ENCODE data around the gene MBOAT1. TPM values are rescaled to one million over a fixed set of nuclear protein-coding genes. Genes with fewer than 3 reads are reported as not detected.

Gene MBOAT1
- total RNA-seq, 4 donors from 2014 or later: 5.3 to 18.8 (median 8.2) TPM

DNA sequence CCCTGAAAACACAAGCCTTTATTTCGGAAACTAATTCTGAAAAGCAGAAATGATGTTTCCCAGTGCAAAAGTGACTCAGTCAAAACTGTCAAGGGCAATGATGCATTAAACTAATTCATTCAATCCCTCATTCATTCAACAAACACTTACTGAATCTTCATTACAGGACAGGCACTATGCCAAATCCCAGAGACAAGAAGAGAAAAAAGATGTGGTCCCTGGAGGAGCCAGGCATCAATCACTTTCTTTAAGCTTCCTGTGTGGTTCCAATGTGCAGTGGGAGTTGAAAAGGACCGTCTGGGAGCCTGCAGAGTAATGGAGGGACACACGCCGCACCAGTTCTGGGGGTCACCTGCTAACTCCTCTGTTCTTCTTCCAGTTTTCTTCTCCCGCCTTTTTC, 113.1 kb downstream of the MBOAT1 start:
- Histone ChIP-seq H3K27me3 (no peaks in the 10 kb centered on the region), H3K4me1 (no peaks in the 10 kb centered on the region), H3K36me3 (peaks cover 22% of the 10 kb centered on the region), H3K9me3 (no peaks in the 10 kb centered on the region), H3K4me3 (no peak overlapping the region), H3K27ac (no peak overlapping the region)
- DNase-seq (ENCODE audit: low spot score in 2 of 2): no peak
- 84% methylated on average over 5 of the region's 5 CpGs for WGBS
- TF ChIP-seq, protein P1, sequence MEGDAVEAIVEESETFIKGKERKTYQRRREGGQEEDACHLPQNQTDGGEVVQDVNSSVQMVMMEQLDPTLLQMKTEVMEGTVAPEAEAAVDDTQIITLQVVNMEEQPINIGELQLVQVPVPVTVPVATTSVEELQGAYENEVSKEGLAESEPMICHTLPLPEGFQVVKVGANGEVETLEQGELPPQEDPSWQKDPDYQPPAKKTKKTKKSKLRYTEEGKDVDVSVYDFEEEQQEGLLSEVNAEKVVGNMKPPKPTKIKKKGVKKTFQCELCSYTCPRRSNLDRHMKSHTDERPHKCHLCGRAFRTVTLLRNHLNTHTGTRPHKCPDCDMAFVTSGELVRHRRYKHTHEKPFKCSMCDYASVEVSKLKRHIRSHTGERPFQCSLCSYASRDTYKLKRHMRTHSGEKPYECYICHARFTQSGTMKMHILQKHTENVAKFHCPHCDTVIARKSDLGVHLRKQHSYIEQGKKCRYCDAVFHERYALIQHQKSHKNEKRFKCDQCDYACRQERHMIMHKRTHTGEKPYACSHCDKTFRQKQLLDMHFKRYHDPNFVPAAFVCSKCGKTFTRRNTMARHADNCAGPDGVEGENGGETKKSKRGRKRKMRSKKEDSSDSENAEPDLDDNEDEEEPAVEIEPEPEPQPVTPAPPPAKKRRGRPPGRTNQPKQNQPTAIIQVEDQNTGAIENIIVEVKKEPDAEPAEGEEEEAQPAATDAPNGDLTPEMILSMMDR (IDR thresholded peaks at IDR 0.05): no peak
- no peak for TF ChIP-seq POLR2AphosphoS5 (IDR thresholded peaks at IDR 0.05)
- no peak for TF ChIP-seq POLR2A (IDR thresholded peaks at IDR 0.05)
- TF ChIP-seq EP300 (IDR thresholded peaks at IDR 0.05): no peak

DNA sequence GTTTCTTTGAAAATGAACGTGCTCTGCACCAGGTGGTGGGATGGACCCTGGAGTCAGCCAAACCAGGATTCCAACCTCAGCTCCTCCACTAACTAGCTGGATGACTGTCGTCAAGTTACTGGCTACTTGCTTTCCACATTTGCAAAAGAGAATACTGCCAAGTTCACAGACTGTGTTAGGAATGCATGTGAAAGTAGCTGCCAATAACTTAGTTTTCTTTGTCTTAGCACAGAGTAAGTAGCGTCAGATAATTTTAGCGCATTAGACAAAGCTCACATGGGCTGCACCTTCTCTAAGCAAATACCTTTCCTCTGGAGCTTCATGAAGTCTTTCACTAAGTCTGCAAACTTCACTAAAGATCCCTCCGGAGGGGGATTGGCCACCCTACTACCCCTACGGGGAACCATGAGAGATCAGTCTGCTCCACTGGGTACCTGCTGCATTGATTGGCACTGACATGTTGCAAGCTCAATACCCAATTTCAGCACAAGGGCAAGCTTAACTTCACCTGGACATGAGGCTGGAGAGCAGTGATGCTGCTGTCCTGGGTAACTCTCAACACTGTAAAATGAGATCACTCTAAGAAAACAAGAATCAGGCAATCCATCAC, 113.9 kb downstream of the MBOAT1 start:
- no peak overlapping the region for H3K4me3 ChIP-seq
- no peaks in the 10 kb centered on the region for H3K27me3 ChIP-seq
- TF ChIP-seq EP300 (IDR thresholded peaks at IDR 0.05) (no peak), POLR2AphosphoS5 (IDR thresholded peaks at IDR 0.05) (no peak), POLR2A (IDR thresholded peaks at IDR 0.05) (no peak)
- TF ChIP-seq, protein P1 (IDR thresholded peaks at IDR 0.05): no peak
- H3K9me3 ChIP-seq: no peaks in the 10 kb centered on the region
- H3K27ac ChIP-seq: no peak overlapping the region
- DNase-seq (ENCODE audit: low spot score in 2 of 2): no peak
- H3K4me1 ChIP-seq: no peaks in the 10 kb centered on the region
- peaks cover 18% of the 10 kb centered on the region for H3K36me3 ChIP-seq
- 68% methylated on average over 6 of the region's 6 CpGs for WGBS

DNA sequence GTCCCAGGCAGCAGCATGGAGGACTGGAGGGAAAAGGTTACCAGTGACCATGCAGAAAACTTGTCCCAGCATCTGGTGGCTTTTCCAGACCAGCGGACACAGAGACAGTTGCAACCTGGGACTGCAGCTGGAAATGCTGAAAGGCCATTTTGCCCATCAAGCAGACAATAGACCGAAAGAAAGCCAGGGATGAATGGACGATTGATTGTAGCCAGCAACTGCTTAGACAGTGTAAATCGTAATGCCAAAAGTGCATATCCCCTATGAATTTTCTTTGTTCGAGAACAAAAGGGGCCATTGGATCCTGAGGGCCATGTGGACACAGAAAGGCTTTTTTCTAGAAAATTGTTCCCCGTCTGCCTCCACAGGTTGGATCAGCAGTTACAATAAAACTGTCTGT, 115.7 kb downstream of the MBOAT1 start:
- whole genome bisulfite sequencing: 87% methylated on average over 6 of the region's 6 CpGs
- no peak overlapping the region for H3K27ac ChIP-seq
- no peak for DNase-seq (ENCODE audit: low spot score in 2 of 2)
- H3K9me3 ChIP-seq: no peaks in the 10 kb centered on the region
- H3K27me3 ChIP-seq: no peaks in the 10 kb centered on the region
- no peak overlapping the region for H3K4me3 ChIP-seq
- no peaks in the 10 kb centered on the region for H3K4me1 ChIP-seq
- no peak for TF ChIP-seq POLR2AphosphoS5 (IDR thresholded peaks at IDR 0.05)
- TF ChIP-seq POLR2A (IDR thresholded peaks at IDR 0.05): no peak
- TF ChIP-seq EP300 (IDR thresholded peaks at IDR 0.05): no peak
- TF ChIP-seq, protein P1 (IDR thresholded peaks at IDR 0.05): no peak
- peaks cover 8% of the 10 kb centered on the region for H3K36me3 ChIP-seq

DNA sequence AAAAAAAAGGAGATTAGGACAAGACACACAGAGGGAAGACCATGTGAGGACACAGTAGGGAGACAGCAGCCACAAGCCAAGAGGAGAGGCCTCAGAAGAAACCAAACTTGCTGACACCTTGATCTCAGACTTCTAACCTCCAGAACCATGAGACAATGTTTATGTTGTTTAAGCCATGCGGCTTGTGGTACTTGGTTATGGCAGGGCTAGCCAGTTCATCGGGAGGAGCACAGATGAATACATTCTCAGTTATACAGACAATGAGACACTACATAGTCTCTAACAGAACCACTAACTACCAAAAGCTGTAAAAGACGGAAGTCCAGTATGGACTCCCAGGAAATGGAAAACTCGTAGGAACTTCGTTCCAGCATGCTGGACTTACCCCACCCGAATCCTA, 116.8 kb downstream of the MBOAT1 start:
- Histone ChIP-seq H3K4me3 (no peak overlapping the region), H3K27me3 (no peaks in the 10 kb centered on the region), H3K4me1 (no peaks in the 10 kb centered on the region), H3K27ac (no peak overlapping the region), H3K9me3 (no peaks in the 10 kb centered on the region), H3K36me3 (no peaks in the 10 kb centered on the region)
- TF ChIP-seq EP300 (IDR thresholded peaks at IDR 0.05): no peak
- TF ChIP-seq, protein P1 (IDR thresholded peaks at IDR 0.05): no peak
- no peak for TF ChIP-seq POLR2AphosphoS5 (IDR thresholded peaks at IDR 0.05)
- WGBS: 95% methylated on average over 6 of the region's 6 CpGs
- DNase-seq (ENCODE audit: low spot score in 2 of 2): no peak

DNA sequence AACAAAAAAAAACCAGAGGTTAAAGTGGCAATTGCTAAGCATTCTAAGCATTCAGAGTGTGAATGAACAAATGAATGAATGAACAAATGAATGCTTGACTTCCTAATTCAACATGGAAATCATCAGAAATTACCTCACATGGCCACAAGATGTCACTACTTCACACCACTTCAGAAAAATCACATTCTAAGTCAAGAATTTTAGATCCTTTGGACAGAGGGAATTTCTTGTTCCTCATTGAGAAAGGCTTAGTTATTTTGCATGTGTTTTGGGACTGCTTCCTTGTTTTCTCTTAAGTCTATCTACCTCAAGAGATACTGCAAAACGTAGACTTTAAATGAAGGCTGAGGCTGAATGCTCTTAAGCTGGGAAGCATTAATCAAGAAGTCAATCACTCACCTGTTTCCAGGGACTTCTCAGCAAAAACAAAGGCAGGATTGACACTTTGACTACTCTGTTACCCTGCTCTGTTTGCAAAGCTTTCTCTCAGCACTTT, 120.2 kb downstream of the MBOAT1 start:
- no peak overlapping the region for H3K4me3 ChIP-seq
- WGBS: 11% methylated on average over 1 of the region's 1 CpG

More for the DNA sequence above, 120.2 kb downstream of the MBOAT1 start:
- no peaks in the 10 kb centered on the region for H3K9me3 ChIP-seq
- no peak for DNase-seq (ENCODE audit: low spot score in 2 of 2)
- H3K27ac ChIP-seq: no peak overlapping the region
- no peak for TF ChIP-seq EP300 (IDR thresholded peaks at IDR 0.05)
- TF ChIP-seq, protein P1 (IDR thresholded peaks at IDR 0.05): peak; percentile 54 to 70
- no peaks in the 10 kb centered on the region for H3K27me3 ChIP-seq
- H3K36me3 ChIP-seq: no peaks in the 10 kb centered on the region
- H3K4me1 ChIP-seq: no peaks in the 10 kb centered on the region

Measured in suprapubic skin (tissue), 4 donors.